Stimulated activated CD4-positive, alpha-beta T cell treated with anti-CD3 and anti-CD28 coated beads, Interleukin-15, amount 100 ng/mL, for 1 hour (primary cell): Measurements from ENCODE around the gene TRAM2.

Experiments used
- DNase-seq, 2 donors: peaks; one replicate each; pipeline ENCODE4 v3.0.0-alpha.2; 2020; ENCODE audit warnings: low read depth in 1 of 2, low spot score in 1 of 2

Gene TRAM2, protein sequence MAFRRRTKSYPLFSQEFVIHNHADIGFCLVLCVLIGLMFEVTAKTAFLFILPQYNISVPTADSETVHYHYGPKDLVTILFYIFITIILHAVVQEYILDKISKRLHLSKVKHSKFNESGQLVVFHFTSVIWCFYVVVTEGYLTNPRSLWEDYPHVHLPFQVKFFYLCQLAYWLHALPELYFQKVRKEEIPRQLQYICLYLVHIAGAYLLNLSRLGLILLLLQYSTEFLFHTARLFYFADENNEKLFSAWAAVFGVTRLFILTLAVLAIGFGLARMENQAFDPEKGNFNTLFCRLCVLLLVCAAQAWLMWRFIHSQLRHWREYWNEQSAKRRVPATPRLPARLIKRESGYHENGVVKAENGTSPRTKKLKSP

DNA sequence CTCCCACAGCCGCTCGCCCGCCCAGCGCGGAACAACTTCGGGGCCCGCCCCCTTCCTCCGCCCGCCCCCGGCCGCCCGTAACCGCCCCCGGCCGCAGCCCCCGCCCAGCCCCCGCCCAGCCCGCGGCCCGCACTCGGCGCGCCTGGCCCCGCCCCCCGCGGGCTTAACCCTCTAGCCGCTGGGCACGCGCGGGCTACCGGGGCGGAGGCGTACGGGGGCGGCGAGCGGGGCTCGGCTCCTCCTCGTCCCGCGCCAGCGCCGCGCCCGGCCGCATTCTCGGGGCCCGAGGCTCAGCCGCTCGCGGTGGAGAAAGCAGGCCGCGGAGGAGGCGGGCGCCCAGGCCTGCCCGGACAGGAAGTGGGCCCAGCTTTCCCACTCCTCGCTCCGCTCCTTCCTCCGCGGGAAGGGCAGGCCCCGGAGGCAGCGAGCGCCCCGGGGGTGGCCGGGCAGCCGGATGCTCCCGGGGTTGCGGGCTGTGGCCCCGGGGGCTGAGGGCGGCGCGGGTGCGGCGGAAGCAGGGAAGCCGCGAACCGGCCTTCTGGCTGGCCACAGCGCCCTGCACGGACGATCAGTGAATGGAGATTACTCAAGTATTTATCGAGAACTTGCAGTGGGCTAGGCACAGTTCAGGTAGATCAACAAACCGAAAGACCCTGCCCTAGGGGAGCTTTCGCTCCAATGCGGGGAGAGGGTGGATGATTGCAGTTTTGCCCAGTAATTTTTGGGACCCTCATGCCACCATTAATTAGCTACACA, at the start of gene TRAM2:
TSS of gene TRAM2 (minus strand) at position 39 of the 756 bp plus-strand sequence. CDS start 145 bp downstream, outside the sequence.
- DNase-seq: peak; percentile 63 to 65

DNA sequence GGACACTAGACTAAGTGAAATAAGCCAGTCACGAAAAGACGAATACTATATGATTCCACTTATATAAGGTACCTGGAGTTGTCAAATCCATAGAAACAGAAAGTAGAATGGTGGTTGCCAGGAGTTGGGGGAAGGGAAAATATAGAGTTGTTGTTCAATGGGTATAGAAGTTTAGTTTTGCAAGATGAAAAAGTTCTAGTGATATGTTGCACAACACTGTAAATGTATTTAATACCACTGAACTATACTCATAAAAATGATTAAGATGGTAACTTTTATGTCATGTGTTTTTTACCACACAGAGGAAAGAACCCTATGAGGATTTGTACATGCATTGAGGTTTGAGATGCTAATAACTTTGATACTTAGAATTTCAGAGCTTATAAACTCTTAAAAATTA, 46.0 kb upstream of the TRAM2 start:
- DNase-seq: no peak

DNA sequence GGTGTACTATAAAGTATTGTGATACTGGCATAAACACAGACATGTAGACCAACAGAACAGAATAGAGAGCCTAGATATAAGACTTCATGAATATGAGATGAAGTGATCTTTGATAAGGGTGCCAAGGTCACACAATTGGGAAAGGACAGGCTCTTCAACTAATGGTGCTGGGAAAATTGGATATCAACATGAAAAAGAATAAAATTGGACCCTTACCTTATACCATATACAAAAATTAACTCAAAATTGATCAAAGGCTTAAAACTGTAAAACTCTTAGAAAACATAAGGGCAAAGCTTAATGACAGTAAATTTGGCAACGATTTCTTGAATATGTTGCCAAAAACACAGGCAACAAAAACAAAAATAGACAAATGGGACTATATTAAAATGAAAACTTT, 44.8 kb upstream of the TRAM2 start:
- no peak for DNase-seq

DNA sequence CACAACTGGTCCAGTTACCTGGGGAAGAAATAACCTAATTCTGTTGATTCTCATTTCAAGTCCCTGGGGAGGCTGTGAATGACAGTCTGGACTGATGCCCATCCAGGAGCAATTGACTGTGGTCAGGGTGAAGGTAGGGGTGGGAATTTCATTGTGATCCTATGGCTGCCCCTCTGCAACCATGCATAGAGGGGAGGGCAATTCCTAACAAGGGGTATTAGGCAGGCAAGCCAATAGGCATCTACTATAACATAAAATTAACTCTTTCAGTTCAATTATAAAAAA, 44.0 kb upstream of the TRAM2 start:
- DNase-seq: no peak

GRCh38 chr6:52620055-52620905, 43.4 kb upstream of the TRAM2 start:
- no peak for DNase-seq

DNA sequence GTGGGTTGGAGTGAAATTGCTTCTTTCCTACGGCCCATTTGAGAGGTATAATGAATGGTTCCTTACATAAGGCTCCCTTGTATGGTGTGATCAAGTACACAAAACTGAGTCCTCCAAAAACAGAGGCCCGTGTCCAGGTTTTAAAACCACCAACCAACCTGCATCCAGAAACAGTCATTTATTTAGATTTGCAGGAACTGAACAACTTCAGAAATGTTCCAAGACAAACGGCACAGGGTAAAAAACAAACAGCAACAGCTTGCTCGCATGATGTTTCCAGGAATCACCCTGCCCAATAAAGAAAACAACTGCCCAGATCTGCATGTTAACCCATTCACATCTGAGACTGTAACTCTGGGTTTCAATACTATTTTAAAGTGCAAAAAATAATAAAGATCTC, 40.2 kb upstream of the TRAM2 start:
- no peak for DNase-seq

GRCh38 chr6:52616059-52616690, 39.3 kb upstream of the TRAM2 start:
- no peak for DNase-seq

GRCh38 chr6:52612336-52613054, 35.6 kb upstream of the TRAM2 start:
- no peak for DNase-seq

DNA sequence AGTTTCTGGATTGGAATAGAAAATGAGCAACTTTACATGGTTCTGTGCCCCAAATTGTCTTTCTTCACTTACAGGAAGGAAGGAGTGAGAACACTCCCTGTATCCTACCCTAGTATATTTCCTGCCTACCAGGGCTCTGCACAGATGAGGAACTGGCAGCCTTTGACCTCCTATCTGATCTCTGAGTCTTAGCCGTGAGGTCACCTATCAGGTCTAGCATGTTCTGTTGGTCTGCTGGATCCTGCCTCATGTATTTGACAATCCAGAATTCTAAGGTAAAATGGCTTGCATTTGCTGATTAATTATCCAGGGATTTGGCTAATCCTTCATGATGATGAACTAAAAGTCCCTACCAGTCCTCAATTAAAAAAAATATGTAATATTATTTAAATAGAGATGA, 35.0 kb upstream of the TRAM2 start:
- DNase-seq: no peak

GRCh38 chr6:52610745-52611355, 34.0 kb upstream of the TRAM2 start:
- DNase-seq: no peak

- DNase-seq: no peak
Observed at GRCh38 chr6:52610011-52610410, 33.2 kb upstream of the TRAM2 start.

- no peak for DNase-seq
Observed at GRCh38 chr6:52605610-52606185, 28.8 kb upstream of the TRAM2 start.

GRCh38 chr6:52603000-52603795, 26.3 kb upstream of the TRAM2 start:
- DNase-seq: no peak

- no peak for DNase-seq
Observed at GRCh38 chr6:52598824-52599190, 21.9 kb upstream of the TRAM2 start.

DNA sequence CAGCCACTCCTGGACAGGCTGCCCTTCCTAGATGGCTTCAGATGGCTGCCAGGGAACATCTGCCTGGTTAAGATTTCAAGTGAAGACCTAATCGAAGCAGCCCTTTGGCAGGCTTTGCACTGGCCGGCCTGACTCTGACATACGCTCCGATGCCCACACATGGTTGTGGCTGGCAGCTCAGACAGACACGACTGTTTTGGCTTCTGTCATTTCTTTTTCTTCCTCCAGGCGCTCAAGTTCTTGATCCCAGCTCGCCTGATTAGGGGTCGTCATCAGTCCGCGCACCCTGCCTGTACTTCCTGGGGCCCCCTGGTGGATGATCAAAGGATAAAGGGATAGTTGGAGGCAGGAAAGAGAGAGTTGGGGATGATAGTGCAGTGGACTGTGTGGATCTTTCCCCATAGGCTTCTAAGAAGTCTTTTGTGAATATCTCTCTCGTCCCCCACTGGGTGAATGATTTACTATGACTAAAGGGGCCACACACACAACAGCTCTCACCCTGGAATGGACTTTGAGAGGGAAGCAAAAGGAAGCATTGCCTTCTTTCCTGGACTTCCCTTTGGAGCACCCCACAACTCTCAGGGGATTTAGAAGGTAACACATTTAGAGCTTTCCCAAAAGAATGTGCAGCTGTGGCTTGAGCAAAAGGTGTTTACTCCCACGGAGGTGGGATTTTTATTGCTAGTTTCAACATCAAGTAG, 21.4 kb upstream of the TRAM2 start:
- DNase-seq: no peak

GRCh38 chr6:52597738-52598122, 20.9 kb upstream of the TRAM2 start:
- DNase-seq: no peak

GRCh38 chr6:52596371-52597028, 19.6 kb upstream of the TRAM2 start:
- DNase-seq: no peak

- DNase-seq: no peak
Observed at GRCh38 chr6:52595796-52596130, 18.9 kb upstream of the TRAM2 start.
